HepG2 (cell line): ENCODE measurements around the gene LSS.
"Not testable (repeated sequence)": the region's sequence is repeated elsewhere in the genome, so short reads cannot be mapped to it uniquely, and the experiment has no call there.

Experiments used
- GPBP1L1 ChIP-seq: sonication (generic); formaldehyde crosslinking; IDR thresholded peaks from 2 replicates; pipeline ENCODE4 v1.5.0; 2020; ENCODE audit warnings: mild to moderate bottlenecking, missing genetic modification reagents
- ZNF230 ChIP-seq: sonication (generic); formaldehyde crosslinking; IDR thresholded peaks from 2 replicates; pipeline ENCODE4 v1.4.0; 2020; ENCODE audit warnings: mild to moderate bottlenecking, missing genetic modification reagents

DNA sequence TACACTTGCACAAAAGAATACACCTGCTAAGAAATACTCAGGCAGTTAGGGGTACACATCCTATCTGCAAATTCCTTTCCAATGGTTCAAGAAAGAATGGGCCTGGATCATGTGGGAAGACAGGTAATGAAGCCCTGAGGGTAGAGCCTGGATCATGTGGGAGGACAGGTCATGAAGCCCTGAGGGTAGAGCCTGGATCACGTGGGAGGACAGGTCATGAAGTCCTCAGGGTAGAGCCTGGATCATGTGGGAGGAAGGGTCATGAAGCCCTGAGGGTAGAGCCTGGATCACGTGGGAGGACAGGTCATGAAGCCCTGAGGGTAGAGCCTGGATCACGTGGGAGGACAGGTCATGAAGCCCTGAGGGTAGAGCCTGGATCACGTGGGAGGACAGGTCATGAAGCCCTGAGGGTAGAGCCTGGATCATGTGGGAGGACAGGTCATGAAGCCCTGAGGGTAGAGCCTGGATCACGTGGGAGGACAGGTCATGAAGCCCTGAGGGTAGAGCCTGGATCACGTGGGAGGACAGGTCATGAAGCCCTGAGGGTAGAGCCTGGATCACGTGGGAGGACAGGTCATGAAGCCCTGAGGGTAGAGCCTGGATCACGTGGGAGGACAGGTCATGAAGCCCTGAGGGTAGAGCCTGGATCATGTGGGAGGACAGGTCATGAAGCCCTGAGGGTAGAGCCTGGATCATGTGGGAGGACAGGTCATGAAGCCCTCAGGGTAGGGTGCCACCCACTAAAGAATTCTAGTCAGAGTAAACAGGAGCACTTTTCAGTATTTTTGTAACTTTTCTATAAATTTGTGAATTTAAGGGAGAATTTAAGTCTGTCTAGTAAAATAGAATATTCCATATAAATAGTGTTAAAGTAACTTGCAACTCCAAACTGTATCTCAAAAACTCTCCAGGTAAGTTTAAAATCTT, 27.4 kb downstream of the LSS start:
- TF ChIP-seq GPBP1L1 (CRISPR knock-in tag); ZNF230: not testable (repeated sequence)
